BE2C (cell line): ENCODE results near the gene ALDOA.
"Not testable (repeated sequence)": the region's sequence is repeated elsewhere in the genome, so short reads cannot be mapped to it uniquely, and the experiment has no call there.

Source experiments
- DNase-seq: peaks from one replicate; pipeline ENCODE4 v3.0.0-alpha.2; 2020
- H3K27me3 ChIP-seq: fragments of 250-450 bp; sonication (Bioruptor Pico); 2 replicates; pipeline ENCODE4 v1.5.1; 2020; ENCODE audit warnings: mild to moderate bottlenecking
- H3K36me3 ChIP-seq: fragments of 250-450 bp; sonication (Bioruptor Pico); 2 replicates; pipeline ENCODE4 v1.5.1; 2020; ENCODE audit warnings: mild to moderate bottlenecking
- H3K4me1 ChIP-seq: fragments of 250-450 bp; sonication (Bioruptor Pico); 2 replicates; pipeline ENCODE4 v1.5.1; 2020
- H3K4me3 ChIP-seq: 2 replicates; pipeline ENCODE4 v1.5.1; 2011; ENCODE audit warnings: low read depth, low read length
- H3K9me3 ChIP-seq: fragments of 250-450 bp; sonication (Bioruptor Pico); 2 replicates; pipeline ENCODE4 v1.5.1; 2020
- TF ChIP-seq, protein P1 (sequence below): IDR thresholded peaks from 2 replicates; pipeline ENCODE4 v1.5.1; 2012; ENCODE audit warnings: mild to moderate bottlenecking, low read depth, low read length

The ALDOA gene

DNA sequence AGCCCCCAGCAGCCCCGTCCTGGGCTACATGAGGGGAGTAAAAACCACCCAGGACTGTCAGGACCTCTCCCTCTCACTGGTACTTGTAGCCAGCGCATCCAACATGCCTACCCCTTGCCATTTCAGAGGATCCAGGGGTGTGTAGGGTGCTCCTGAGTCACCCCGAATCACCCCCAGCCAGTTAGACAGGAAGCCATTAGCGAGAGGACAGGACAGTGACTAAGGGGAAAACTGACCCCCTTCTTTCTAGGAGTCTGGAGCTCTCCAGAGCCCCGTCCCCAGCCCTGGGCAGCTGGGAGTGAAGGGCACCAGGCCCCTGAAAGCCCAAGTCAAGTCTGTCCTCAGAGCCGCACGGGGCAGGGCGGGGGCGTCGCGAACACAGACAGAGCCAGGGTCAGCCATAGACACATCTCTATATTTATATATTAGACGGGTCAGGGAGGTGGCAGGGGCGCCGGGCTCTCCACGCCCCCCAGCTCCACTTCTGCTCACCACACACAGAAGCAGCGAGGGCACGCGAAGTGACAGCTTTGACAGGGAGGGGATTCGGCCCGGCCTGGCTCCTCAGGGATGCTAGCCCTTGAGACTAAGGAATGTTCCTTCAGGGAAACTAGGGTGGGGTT is 48.3 kb downstream of the ALDOA start:
- no peak overlapping the region for H3K4me3 ChIP-seq
- no peaks in the 10 kb centered on the region for H3K9me3 ChIP-seq
- H3K4me1 ChIP-seq: peaks cover 4% of the 10 kb centered on the region; the same call in 1 of the 2 replicates
- H3K36me3 ChIP-seq: 0 out of 2 replicates have a peak, but pooled peaks cover 2% of the 10 kb centered on the region
- TF ChIP-seq, protein P1, sequence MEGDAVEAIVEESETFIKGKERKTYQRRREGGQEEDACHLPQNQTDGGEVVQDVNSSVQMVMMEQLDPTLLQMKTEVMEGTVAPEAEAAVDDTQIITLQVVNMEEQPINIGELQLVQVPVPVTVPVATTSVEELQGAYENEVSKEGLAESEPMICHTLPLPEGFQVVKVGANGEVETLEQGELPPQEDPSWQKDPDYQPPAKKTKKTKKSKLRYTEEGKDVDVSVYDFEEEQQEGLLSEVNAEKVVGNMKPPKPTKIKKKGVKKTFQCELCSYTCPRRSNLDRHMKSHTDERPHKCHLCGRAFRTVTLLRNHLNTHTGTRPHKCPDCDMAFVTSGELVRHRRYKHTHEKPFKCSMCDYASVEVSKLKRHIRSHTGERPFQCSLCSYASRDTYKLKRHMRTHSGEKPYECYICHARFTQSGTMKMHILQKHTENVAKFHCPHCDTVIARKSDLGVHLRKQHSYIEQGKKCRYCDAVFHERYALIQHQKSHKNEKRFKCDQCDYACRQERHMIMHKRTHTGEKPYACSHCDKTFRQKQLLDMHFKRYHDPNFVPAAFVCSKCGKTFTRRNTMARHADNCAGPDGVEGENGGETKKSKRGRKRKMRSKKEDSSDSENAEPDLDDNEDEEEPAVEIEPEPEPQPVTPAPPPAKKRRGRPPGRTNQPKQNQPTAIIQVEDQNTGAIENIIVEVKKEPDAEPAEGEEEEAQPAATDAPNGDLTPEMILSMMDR: no peak
- no peaks in the 10 kb centered on the region for H3K27me3 ChIP-seq
- DNase-seq: no peak

DNA sequence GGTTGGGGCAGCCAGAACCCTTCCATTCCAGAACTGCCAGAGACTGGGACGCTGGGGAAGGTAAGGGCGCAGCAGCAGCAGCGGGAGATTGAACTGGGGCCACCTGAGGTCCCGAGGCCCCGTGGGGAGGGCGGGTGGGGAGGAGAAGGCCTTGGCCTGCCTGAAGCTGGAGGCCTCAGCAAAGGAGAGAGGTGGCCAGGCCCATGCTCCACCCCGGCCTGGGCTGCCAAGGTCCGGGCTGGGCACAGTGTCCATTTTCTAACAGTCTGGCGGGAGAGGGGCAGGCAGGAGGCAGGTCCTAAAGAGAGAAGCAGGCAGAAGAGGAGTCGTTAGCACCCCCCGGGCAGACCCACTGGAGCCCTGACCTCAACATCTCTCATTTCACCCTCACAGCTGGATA is 48.9 kb downstream of the ALDOA start:
- peaks cover 4% of the 10 kb centered on the region; the same call in 1 of the 2 replicates for H3K4me1 ChIP-seq
- TF ChIP-seq, protein P1: no peak
- peaks cover 6% of the 10 kb centered on the region; the same call in 1 of the 2 replicates for H3K36me3 ChIP-seq
- no peaks in the 10 kb centered on the region for H3K27me3 ChIP-seq
- no peaks in the 10 kb centered on the region for H3K9me3 ChIP-seq
- no peak overlapping the region for H3K4me3 ChIP-seq
- DNase-seq: no peak

DNA sequence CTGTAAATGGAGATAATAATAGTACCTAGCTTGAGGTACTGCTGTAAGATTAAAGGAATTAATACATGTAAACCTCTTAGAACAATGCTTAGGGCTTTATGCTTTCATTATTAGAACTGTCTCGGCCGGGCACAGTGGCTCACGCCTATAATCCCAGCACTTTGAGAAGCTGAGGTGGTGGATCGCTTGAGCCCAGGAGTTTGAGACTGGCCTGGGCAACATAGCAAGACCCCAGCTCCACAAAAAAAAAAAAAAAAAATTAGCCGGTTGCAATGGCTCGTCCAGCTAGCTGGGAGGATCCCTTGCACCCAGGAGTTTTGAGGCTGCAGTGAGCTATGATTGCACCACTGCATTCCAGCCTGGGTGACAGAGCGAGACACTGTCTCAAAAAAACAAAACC is 49.3 kb downstream of the ALDOA start:
- not testable (repeated sequence) for DNase-seq, H3K36me3 ChIP-seq, H3K4me3 ChIP-seq, H3K4me1 ChIP-seq, H3K27me3 ChIP-seq, H3K9me3 ChIP-seq

DNA sequence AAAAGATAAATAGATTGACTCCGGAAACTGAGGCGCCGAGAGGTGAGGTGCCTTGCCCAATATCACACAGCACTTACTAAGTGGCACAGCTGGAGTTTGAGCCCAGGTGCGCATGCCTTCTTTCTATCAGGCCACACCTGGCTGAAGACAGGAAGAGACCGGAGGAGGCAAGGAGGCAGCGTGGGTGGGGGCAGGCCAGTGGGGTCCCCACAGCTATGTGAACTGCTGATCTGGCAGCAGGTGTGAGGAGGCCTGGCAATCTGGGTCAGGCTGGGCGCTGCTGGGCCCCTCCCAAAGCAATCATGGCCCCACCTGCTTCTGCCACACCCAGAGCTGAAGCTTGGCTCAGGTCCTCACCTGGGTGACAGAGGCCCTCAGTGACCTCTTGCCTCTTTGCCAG is 49.7 kb downstream of the ALDOA start:
- TF ChIP-seq, protein P1: no peak
- DNase-seq: no peak
- H3K27me3 ChIP-seq: no peaks in the 10 kb centered on the region
- H3K4me3 ChIP-seq: no peak overlapping the region
- H3K36me3 ChIP-seq: peaks cover 7% of the 10 kb centered on the region; the same call in 1 of the 2 replicates
- H3K9me3 ChIP-seq: no peaks in the 10 kb centered on the region
- H3K4me1 ChIP-seq: peaks cover 4% of the 10 kb centered on the region; the same call in 1 of the 2 replicates

DNA sequence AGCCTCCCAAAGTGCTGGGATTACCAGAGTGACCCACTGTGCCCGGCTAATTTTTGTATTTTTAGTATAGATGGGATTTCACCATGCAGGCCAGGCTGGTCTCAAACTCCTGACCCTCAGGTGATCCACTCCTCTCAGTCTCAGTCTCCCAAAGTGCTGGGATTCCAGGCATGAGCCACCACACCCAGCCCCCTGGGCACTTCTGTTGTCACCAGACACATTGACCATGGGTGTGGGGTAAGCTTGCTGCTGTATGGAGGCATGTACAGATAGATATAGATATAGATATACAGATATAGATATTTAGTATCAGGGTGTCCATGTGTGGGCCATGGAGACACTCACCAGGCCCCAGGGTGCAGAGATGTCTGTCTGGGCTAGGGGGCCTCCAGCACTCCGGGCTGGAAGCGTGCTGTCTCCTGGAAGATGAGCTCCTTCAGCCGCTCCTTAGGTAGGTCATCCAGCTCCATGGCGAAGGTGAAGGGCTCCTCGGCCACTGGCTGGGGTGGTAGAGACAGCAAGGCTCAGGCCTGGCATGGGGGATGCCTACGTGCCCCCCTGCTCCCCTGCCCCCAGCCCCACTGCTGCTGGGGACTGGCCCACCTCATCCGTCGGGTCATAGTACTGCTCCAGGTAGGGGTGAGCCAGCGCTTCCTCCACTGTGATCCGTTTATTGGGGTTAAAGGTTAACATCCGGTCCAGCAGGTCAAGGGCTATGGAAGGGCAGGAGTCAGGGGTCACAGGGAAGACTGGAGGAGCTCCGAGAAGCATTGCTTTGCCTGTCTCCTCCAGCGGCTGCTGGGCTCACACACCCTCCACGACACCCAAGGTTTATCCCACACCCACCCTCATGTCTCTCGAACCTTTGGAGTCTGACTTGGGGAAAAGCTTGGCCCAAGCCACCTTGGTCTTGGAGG is 51.0 kb downstream of the ALDOA start:
- no peak for DNase-seq
- TF ChIP-seq, protein P1: no peak
- no peak overlapping the region for H3K4me3 ChIP-seq
- H3K27me3 ChIP-seq: no peaks in the 10 kb centered on the region
- H3K9me3 ChIP-seq: no peaks in the 10 kb centered on the region
- peaks cover 7% of the 10 kb centered on the region; the same call in 1 of the 2 replicates for H3K36me3 ChIP-seq
- peaks cover 4% of the 10 kb centered on the region; the same call in 1 of the 2 replicates for H3K4me1 ChIP-seq

DNA sequence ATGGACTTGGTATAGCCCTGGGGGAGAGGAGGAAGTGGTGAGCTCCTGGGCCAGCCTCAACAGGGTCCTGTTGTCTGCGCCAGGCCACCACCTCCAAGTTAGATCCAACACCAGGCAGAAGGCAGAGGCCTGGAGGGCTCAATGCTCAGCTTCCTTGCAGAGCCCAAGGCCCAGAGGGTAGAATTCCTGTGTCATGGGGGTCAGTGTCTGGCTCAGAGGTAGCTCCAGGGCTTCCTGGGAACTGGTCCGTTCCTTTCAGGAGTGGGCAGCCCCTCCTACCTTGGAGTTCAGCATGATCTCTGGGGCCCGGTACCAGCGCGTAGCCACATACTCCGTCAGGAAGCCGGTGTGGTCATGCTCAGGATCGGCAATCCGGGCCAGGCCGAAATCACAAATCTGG is 52.2 kb downstream of the ALDOA start:
- DNase-seq: no peak
- H3K9me3 ChIP-seq: no peaks in the 10 kb centered on the region
- TF ChIP-seq, protein P1: no peak
- no peaks in the 10 kb centered on the region for H3K27me3 ChIP-seq
- H3K36me3 ChIP-seq: peaks cover 7% of the 10 kb centered on the region; the same call in 1 of the 2 replicates
- H3K4me1 ChIP-seq: peaks cover 7% of the 10 kb centered on the region; the same call in 1 of the 2 replicates
- no peak overlapping the region for H3K4me3 ChIP-seq
